Embryonic facial prominence (tissue), 1 donor: ENCODE data around the gene FNBP1.

Experiments
- DNase-seq: peaks from one replicate; pipeline ENCODE4 v3.0.0-alpha.2; 2016; ENCODE audit errors: extremely low spot score

The FNBP1 gene

DNA sequence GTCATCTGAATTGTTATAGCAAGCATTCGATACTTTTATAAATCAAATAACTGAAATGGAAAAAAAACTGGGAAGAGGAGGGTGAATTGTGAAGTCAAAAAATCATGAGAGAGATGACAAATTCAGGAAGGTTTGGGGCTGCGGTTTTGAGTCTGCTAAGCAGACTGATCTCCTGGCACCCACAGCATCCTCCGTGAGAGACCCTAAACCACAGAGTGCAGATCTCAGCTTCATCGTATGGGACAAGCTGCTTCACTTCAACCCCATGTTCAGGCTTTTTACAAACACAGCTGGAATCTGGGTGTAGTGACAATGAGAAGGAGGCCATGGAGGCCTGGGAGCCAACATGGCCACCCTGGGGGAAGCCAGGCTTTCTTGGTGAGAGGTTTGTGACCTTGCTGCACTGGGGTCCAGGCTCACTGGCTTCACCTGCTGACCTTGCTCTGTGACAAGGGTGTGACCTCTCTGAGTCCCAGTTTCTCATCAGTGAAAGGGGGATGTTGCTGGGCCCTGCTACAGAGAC, 188.3 kb downstream of the FNBP1 start:
- DNase-seq: no peak

DNA sequence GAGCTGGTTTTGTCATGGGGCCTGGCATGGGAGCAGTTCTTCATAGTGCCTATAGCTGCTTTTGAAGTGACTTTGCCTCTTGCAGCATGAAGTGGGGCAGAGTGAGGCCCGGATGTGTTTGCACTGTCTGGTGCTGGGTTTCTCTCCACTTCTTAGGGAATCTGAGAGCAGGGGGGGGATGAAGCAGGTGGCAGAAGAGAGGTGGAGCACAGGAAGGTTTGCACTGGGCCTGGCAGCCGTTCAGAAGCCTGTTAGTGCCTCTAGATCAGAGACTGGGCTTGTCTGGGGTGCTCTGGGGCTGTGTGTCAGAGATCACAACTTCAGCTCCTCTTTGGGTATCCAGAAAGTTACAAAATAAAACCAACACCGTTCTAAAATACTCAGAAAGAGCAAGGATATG, 189.4 kb downstream of the FNBP1 start:
- no peak for DNase-seq

DNA sequence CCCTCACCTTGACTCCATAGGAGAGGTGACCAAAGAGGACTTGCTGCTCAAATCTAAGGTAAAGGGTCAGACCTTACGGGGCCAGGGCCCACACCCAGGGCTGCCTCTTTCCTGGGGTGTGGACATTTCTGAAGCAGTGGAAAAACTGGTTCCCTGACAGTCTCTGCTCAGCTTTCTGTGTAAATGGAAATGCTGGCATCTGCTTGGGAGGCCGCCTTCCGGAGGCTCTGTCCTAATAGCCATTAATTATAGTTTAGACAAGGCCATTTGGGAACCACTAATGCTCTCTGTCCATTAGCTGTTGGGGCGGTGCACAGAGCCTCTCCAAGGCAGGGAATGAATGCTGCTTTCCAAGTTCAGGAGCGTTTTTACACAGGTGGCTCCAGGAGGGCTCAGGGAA, 190.4 kb downstream of the FNBP1 start:
- no peak for DNase-seq

- DNase-seq: no peak
Measured at GRCh38 chr9:129851821-129852220, 191.2 kb downstream of the FNBP1 start.

- no peak for DNase-seq
Measured at GRCh38 chr9:129850821-129851550, 192.0 kb downstream of the FNBP1 start.

GRCh38 chr9:129849901-129850300, 193.1 kb downstream of the FNBP1 start:
- DNase-seq: no peak

- no peak for DNase-seq
Measured at GRCh38 chr9:129848712-129849441, 194.1 kb downstream of the FNBP1 start.

DNA sequence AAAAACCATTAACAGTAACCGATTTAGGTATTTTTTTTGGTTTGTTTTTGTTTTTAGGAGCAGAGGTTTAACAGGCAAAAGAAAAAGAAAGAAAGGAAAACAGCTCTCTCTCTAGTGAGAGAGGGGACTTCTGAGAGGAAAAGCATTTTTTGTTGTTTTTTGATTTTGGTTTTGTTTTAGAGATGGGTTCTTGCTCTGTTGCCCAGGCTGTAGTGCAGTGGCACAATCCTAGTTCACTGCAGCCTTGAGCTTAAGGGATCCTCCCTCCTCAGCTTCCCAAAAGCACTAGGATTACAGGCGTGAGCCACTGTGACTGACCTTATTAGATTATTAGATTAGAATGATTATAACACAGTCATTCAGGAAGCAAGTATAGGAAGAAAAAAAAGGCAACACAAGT, 197.6 kb downstream of the FNBP1 start:
- DNase-seq: no peak

GRCh38 chr9:129841071-129841470, 201.9 kb downstream of the FNBP1 start:
- no peak for DNase-seq

- DNase-seq: no peak
Measured at GRCh38 chr9:129840034-129840433, 203.0 kb downstream of the FNBP1 start.

DNA sequence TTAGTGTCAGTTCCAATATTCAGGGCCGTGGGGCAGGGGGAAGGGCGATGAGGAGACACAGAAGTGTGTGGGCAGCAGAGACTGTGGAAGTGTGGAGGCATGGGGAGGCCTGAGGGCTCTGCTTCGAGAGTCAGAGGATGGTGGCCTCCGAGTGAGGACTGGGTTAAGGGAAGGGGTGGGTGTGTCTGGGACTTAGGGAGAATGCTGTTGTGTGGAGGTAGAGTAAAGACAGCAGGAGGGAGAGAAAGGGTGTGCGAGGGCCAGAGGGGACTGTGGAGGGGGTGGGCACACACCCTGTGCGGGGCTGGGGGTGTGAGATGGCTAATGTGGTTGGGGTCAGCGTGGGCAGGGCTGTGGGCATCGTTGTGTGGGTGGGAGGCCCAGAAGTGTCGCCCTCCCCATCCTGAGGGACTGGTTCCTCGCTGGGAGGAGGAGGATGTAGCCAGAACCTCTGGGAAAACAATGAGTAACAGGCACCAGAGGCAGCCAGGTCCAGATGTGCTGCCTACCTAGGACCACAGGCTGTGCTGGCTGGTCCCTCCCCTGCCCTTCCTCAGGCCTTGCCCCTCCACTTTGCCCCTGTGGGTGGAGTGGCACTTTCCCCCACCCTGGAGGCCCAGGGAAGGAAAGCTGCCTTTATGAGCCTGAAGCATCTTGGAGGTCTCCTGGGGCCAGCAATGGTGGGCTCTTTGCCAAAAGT, 203.5 kb downstream of the FNBP1 start:
- no peak for DNase-seq

DNA sequence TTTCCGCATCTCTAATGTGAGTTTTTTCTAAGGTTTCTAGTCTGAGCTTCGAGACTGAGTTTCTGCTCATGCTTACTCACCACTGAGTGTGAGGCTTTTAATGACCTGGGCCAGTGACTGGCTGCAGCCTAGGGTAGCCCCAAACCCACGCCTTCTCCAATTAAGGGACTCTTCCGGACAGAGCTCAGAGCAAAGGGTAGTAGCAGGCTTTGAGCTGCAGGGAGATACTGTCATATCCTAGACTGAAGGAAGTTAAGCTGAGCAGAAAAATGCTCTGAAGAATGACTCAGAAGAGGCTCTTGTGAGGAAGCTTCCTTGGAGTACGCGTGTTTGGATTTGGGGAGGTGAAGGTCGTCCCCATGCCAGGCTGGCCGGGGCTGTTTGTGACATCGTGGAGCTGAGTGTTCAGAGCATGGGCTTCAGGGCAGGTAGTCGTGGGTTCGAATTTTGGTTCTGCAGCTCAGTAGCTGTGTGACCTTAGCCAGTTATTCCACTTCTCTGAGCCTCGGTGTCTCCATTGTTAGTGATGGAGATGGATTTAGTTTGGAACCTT, 204.2 kb downstream of the FNBP1 start:
- no peak for DNase-seq
